Inflammatory macrophage (primary cell): ENCODE data around the gene NPBWR2.

ENCODE experiments used
- DNase-seq, 2 donors: peaks; one replicate each; pipeline ENCODE4 v3.0.0-alpha.2; 2020 to 2022

Gene NPBWR2

GRCh38 chr20:64116541-64117431 lies 9.4 kb upstream of the NPBWR2 start:
- no peak for DNase-seq

GRCh38 chr20:64116016-64116415 lies 8.7 kb upstream of the NPBWR2 start:
- no peak for DNase-seq

- no peak for DNase-seq
Measured at GRCh38 chr20:64115171-64115911, 8.0 kb upstream of the NPBWR2 start.

- DNase-seq = no peak
Measured at GRCh38 chr20:64114356-64114971, 7.1 kb upstream of the NPBWR2 start.

- no peak for DNase-seq
Measured at GRCh38 chr20:64113796-64114355, 6.5 kb upstream of the NPBWR2 start.

GRCh38 chr20:64113444-64113775 lies 6.0 kb upstream of the NPBWR2 start:
- no peak for DNase-seq

DNA sequence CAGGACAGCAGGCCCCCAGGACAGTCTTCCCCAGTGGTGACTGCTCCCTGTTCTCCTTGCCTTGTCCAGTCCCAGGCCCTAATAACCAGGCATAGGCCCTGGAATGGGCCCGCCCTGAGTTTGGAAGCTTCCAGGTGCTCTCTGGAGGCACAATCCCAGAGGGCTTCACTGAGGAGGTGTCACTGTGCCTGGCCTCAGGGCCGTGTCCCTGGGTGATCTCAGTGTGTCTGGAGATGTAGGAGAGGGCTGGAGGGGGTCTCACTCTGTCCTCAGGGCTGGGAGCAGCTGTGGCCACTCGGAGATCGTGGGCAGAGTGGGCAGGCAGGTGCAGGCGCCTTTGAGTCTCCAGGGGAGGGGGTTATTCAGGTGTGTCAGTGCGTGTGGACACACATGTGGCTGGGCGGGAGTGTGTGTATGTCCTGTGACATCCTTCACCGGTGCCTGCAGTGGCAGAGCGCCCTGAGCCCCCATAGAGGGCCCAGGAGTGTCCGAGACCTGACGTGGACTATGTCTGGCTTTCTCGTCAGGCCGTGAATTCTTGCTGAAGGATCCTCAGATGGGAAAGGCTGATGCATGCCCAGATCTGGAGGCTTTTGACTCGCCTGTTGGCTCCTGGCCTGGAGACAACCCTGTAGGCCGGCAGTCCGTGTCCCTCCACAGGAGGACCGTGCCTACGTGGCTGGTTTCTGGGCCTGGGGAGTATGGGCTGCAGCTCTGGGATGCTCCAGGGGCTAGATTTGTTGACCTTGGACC lies 5.5 kb upstream of the NPBWR2 start:
- no peak for DNase-seq

- peak; percentile 40 to 74 for DNase-seq
Measured at GRCh38 chr20:64111841-64112641, 4.7 kb upstream of the NPBWR2 start.

GRCh38 chr20:64110411-64111068 lies 3.2 kb upstream of the NPBWR2 start:
- no peak for DNase-seq

DNA sequence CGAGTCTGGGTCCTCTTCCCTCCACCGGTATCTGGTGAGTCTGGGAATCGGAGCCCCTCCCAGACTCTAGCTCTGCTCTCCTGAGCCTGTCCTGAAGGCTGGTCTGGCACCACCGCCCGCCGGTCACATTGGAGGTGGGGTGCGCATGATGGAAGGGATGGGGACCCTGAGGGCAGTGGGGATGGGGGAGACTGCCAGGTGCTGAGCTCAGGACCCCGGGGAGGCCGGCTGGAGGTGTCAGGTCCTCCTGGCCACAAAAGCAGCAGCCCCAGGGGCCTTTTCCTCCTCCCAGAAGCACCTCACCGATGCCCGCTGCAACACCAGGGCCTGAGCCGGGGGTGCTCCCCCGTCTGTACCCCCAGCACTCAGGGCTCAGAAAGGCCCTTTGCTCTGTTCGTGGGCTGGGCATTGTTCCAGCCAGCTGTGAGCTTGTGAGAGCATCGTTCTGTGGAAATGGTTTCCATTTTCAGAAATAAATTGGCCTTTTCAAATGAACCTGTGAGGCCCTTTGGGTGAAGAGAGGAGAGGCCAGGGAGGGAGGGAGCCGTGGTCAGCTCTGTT lies 2.5 kb upstream of the NPBWR2 start:
- no peak for DNase-seq

DNA sequence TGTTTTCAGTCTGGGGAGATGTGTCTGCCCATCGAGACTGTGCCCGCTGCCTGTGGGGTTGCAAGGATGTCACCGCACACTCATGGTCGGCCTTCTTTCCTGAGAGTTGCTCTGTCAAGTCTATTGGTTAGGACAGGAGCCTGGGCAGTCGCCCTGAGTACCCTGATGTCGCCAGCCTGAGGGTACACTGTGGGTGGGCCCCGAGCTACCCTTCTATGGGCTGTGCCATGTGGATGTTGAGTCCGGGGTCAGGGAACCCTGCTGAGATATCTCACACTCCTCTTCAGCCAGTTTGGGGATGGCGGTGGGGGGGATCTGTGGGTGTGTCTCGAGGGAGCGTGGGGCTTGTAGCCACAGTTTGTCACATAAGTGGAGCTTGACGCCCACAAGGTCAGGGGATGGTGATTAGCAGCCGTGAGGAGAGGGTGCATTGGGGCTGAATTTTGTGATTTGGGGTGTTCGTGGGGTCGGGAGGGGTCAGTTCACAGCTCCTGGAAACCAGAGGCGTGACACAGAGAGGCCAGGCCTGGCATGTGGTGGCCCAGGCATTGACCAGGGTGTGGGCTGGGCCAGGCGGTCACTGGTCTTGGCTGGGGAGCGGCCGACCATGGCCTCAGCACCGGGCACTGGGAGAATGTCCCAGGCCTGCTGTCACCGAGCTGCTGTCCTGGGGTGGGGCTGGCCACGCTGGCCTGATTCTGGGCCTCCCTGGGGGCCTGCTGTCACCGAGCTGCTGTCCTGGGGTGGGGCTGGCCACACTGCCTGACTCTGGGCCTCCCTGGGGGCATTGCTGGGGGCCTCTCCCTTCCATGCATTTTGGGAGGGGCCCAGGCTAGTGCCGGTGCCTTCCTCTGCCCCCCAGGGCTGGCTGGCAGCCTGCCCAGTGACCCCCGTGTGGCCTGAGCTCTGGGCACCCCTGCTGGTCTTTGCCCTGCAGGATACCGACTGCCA lies 1.6 kb upstream of the NPBWR2 start:
- DNase-seq = no peak

- peak; percentile 66 to 76 for DNase-seq
Measured at GRCh38 chr20:64107736-64108457, 532 bp upstream of the NPBWR2 start.

- no peak for DNase-seq
Measured at GRCh38 chr20:64106435-64106961, 867 bp downstream of the NPBWR2 start.

DNA sequence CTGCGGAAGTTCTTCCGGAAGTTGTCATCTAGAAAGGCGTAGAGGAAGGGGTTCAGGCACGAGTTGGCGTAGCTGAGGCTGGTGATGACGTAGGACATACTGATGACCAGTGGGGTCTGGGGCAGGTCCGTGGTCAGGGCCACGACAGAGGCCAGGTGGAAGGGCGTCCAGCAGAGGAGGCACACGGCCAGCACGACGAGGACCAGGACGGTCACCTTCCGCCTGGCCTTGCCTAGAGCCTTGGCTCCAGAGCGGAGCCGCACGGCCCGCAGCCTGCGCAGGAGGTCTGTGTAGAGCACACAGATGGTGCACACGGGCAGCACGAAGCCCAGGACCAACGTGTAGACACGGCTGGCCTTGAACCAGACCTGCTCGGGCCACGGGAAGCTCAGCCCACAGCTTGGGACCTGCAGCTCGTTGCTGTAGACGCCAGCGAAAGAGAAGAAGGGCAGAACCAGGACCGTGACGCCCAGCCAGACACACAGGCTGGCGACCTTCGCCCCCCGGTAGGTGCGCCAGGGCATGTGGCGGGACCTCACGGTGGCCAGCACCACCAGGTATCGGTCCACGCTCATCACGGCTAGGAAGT lies 1.4 kb downstream of the NPBWR2 start:
- DNase-seq = no peak

GRCh38 chr20:64104667-64105451 lies 2.5 kb downstream of the NPBWR2 start:
- no peak for DNase-seq

DNA sequence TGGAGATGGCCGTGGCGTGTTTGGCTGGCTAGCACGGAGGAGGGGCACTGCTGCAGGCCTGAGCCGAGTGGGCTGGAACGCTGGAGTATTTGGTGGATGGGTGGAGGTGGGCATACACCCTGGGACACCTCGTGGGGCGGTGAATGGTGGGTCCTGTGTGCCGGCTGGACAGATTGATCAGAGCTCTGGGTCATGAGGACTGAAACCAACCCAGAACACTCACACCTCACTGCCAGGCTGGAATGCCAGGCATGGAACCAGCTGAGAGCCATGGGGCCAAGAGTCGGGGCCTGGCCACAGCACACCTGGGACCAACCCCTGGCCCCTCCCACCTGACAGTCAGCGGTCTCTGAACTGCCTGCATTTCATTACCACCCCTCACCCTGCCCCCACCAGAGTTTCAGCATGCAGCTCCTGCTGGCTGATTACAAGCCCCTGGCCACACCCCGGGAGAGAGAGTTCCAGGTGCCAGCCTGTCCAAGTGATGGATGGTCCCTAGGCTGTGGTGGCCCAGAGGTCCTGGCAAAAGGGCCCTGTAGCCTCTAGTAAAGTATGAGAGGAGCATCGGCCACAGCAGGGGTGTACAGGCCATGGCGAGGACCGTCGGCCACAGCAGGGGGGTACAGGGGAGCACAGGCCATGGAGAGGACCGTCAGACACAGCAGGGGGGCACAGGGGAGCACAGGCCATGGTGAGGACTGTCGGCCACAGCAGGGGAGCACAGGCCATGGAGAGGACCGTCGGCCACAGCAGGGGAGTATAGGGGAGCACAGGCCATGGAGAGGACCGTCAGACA lies 3.3 kb downstream of the NPBWR2 start:
- no peak for DNase-seq
